ENCODE data around the gene UBE2H.
A peak's percentile ranks its signal among the peaks of the same experiment; 100 is the strongest.

- TF ChIP-seq CTCF (IDR thresholded peaks at IDR 0.05) (no peak), GATA2 (CRISPR knock-in tag; IDR thresholded peaks at IDR 0.05) (no peak), RAD21 (IDR thresholded peaks at IDR 0.05; ENCODE audit: low read length) (no peak), TCF12 (IDR thresholded peaks at IDR 0.05) (no peak), SMC3 (IDR thresholded peaks at IDR 0.05; ENCODE audit: low read depth, low read length) (no peak), POLR2AphosphoS5 (IDR thresholded peaks at IDR 0.05; ENCODE audit: low read depth, low read length) (peak; percentile 3; the same call in 1 of the 2 replicates), RXRA (IDR thresholded peaks at IDR 0.05; ENCODE audit: borderline replicate concordance, low read depth) (no peak), ELF1 (IDR thresholded peaks at IDR 0.05) (no peak), FOSL2 (IDR thresholded peaks at IDR 0.05; ENCODE audit: borderline replicate concordance, low read depth) (no peak)
- TF ChIP-seq, protein P1, sequence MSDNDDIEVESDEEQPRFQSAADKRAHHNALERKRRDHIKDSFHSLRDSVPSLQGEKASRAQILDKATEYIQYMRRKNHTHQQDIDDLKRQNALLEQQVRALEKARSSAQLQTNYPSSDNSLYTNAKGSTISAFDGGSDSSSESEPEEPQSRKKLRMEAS (IDR thresholded peaks at IDR 0.05; ENCODE audit: low read depth) = no peak
These were observed 156.5 kb downstream of the UBE2H start for GRCh38 chr7:129796186-129796775.

All from SK-N-SH (cell line).